Measurements from ENCODE around the gene FAM25A.
"Not testable (repeated sequence)": the region's sequence is repeated elsewhere in the genome, so short reads cannot be mapped to it uniquely, and the experiment has no call there.

- not testable (repeated sequence) for TF ChIP-seq POLR2A, CTCF, POLR2AphosphoS5 (IDR thresholded peaks at IDR 0.05)
Observed at GRCh38 chr10:86984498-86984897, 35.6 kb upstream of the FAM25A start.

Measured in transverse colon (tissue), 4 donors.